GM21528 (cell line): ENCODE measurements around the gene PCDHGA4.
"Not testable (repeated sequence)": the region's sequence is repeated elsewhere in the genome, so short reads cannot be mapped to it uniquely, and the experiment has no call there.

ENCODE experiments used
- ATAC-seq: cut with Tn5 transposase; IDR thresholded peaks from one replicate; pipeline ENCODE4 v1.9.1; 2021; ENCODE audit warnings: mild to moderate bottlenecking, moderate library complexity; ENCODE audit not compliant: unreplicated experiment, low FRiP score

Gene PCDHGA4

DNA sequence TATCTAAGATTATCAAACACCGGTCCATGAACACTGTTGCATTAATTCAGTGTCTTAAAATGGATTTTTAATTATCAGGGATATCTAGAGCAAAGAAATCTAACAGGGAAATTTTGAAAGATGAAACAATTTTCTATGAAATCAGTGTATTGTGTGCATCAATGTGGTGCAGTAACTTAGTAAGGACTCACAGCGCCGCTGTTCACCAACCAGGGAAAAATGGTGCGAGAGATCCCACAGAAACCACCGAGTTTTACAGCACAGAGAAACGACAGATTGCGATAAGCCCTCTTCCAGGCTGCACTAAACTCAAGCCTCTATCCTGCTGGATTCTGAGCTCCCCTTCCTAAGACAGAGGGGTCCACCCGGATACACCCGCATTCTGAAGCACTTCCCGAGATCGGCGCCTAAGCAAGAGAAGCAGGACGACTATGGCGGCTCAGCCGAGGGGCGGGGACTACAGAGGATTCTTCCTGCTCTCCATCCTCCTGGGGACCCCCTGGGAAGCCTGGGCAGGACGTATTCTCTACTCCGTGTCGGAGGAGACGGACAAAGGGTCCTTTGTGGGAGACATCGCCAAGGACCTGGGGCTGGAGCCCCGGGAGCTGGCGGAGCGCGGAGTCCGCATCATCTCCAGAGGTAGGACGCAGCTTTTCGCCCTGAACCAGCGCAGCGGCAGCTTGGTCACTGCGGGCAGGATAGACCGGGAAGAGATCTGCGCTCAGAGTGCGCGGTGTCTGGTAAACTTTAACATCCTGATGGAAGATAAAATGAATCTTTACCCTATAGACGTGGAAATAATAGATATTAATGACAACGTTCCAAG is 27.9 kb downstream of the PCDHGA4 start, which contains the start of gene PCDHGA7:
Gene PCDHGA7, plus strand, starts transcription at position 274 of the 826 bp plus-strand sequence. Its CDS starts 158 bp downstream, at position 432.
- no peak for ATAC-seq

DNA sequence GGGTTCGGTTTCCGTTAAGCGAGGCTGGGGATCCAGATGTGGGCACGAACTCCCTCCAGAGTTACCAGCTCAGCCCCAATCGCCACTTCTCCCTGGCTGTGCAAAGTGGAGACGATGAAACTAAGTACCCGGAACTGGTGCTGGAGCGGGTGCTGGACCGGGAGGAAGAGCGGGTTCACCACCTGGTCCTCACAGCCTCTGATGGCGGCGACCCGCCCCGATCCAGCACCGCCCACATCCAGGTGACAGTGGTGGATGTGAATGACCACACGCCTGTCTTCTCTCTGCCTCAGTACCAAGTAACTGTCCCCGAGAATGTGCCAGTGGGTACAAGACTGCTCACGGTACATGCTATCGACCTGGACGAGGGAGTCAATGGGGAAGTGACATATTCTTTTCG is 28.5 kb downstream of the PCDHGA4 start:
- ATAC-seq = no peak

DNA sequence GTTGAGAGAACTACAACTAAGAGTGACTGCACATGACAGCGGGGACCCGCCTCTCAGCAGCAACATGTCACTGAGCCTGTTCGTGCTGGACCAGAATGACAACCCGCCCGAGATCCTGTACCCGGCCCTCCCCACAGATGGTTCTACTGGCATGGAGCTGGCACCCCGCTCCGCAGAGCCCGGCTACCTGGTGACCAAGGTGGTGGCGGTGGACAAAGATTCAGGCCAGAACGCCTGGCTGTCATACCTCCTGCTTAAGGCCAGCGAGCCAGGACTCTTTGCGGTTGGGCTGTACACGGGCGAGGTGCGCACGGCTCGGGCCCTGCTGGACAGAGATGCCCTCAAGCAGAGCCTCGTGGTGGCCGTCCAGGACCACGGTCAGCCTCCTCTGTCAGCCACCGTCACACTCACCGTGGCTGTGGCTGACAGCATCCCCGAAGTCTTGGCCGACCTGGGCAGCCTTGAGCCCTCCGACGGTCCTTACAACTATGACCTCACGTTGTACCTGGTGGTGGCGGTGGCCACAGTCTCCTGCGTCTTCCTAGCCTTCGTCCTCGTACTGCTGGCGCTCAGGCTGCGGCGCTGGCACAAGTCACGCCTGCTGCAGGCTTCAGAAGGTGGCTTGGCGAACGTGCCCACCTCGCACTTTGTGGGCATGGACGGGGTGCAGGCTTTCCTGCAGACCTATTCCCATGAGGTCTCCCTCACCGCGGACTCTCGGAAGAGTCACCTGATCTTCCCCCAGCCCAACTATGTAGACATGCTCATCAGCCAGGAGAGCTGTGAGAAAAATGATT is 29.8 kb downstream of the PCDHGA4 start:
- ATAC-seq = no peak

DNA sequence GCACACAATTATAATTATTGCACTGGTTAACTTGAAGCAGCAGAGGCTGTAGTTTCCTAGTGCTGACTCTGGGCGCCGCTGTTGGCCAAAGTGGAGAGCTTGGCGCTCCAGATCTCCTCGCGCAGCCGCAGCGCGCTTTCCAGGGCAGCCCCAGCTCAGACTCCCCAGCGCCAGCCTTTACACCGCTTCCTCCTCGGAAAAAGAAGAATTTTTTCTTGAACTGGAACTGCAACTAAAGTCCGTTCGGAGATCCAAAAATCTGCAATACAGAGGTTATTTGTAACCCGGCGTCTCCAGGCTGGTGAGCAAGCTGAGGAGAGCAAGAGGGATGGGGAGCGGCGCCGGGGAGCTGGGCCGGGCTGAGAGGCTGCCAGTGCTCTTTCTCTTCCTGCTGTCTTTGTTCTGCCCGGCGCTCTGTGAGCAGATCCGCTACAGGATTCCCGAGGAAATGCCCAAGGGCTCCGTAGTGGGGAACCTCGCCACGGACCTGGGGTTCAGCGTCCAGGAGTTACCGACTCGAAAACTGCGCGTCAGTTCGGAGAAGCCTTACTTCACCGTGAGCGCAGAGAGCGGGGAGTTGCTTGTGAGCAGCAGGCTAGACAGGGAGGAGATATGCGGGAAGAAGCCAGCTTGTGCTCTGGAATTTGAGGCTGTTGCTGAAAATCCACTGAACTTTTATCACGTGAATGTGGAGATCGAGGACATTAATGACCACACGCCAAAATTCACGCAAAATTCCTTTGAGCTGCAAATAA is 32.9 kb downstream of the PCDHGA4 start, which contains the start of gene PCDHGB4:
Gene PCDHGB4, plus strand, starts transcription at position 142 of the 755 bp plus-strand sequence. Its CDS starts 187 bp downstream, at position 329.
- ATAC-seq = not testable (repeated sequence)

DNA sequence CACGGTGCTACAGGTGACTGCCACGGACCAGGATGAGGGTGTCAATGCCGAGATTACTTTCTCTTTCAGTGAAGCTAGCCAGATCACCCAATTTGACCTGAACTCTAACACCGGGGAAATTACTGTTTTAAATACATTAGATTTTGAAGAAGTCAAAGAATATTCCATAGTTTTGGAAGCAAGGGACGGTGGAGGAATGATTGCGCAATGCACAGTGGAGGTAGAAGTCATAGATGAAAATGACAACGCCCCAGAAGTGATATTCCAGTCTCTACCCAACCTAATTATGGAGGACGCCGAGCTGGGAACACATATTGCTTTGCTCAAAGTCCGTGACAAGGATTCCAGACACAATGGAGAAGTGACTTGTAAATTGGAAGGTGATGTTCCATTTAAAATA is 33.8 kb downstream of the PCDHGA4 start:
- ATAC-seq = no peak

DNA sequence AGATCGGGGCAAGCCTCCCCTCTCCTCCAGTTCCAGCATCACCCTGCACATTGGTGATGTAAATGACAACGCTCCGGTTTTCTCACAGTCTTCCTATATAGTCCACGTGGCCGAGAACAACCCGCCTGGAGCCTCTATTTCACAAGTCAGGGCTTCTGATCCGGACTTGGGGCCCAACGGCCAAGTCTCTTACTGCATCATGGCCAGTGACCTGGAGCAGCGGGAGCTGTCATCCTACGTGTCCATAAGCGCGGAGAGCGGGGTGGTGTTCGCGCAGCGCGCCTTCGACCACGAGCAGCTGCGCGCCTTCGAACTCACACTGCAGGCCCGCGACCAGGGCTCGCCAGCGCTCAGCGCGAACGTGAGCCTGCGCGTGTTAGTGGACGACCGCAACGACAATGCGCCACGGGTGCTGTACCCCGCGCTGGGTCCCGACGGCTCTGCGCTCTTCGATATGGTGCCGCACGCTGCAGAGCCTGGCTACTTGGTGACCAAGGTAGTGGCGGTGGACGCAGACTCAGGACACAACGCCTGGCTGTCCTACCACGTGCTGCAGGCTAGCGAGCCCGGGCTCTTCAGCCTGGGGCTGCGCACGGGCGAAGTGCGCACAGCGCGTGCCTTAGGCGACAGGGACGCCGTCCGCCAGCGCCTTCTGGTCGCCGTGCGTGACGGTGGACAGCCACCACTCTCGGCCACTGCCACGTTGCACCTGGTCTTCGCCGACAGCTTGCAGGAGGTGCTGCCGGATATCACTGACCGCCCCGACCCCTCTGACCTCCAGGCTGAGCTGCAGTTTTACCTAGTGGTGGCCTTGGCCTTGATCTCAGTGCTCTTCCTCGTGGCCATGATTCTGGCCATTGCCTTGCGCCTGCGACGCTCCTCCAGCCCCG is 34.6 kb downstream of the PCDHGA4 start:
- no peak for ATAC-seq

DNA sequence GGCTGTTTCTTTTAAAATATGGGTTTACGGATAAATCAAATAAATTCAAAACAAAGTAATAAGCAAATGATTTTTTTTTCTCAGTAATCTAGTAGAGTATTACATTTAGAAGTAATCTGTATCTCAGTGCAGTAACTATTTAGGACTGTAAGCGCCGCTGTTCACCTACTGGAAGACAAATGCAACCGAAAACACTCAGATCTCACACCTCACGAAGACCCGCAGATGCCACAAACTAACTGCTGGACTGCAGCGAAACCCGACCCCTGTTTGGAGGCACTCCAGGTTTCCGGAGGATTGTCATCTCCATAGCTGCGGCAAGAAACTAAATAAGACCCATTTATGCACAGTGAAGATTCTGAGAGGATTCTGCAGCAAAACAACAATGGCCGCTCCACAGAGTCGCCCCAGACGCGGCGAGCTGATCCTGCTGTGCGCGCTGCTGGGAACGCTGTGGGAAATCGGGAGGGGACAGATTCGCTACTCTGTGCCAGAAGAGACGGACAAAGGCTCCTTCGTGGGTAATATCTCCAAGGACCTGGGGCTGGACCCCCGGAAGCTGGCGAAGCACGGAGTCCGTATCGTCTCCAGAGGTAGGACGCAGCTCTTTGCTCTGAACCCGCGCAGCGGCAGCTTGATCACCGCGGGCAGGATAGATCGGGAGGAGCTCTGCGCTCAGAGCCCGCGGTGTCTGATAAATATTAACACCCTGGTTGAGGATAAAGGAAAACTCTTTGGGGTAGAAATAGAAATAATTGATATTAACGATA is 37.8 kb downstream of the PCDHGA4 start, which contains the start of gene PCDHGA8:
Gene PCDHGA8, plus strand, starts transcription at position 205 of the 770 bp plus-strand sequence. Its CDS starts 181 bp downstream, at position 386.
- no peak for ATAC-seq

DNA sequence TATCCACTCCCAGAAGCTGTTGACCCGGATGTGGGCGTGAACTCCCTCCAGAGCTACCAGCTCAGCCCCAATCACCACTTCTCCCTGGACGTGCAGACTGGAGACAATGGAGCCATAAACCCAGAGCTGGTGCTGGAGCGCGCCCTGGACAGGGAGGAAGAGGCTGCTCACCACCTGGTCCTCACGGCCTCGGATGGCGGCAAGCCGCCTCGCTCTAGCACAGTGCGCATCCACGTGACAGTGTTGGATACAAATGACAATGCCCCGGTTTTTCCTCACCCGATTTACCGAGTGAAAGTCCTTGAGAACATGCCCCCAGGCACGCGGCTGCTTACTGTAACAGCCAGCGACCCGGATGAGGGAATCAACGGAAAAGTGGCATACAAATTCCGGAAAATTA is 38.4 kb downstream of the PCDHGA4 start:
- no peak for ATAC-seq

DNA sequence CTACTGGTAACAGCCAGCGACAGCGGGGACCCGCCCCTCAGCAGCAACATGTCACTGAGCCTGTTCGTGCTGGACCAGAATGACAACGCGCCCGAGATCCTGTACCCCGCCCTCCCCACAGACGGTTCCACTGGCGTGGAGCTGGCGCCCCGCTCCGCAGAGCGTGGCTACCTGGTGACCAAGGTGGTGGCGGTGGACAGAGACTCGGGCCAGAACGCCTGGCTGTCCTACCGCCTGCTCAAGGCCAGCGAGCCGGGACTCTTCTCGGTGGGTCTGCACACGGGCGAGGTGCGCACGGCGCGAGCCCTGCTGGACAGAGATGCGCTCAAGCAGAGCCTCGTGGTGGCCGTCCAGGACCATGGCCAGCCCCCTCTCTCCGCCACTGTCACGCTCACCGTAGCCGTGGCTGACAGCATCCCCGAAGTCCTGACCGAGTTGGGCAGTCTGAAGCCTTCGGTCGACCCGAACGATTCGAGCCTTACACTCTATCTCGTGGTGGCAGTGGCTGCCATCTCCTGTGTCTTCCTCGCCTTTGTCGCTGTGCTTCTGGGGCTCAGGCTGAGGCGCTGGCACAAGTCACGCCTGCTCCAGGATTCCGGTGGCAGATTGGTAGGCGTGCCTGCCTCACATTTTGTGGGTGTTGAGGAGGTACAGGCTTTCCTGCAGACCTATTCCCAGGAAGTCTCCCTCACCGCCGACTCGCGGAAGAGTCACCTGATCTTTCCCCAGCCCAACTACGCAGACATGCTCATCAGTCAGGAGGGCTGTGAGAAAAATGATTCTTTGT is 39.8 kb downstream of the PCDHGA4 start:
- ATAC-seq = not testable (repeated sequence)

DNA sequence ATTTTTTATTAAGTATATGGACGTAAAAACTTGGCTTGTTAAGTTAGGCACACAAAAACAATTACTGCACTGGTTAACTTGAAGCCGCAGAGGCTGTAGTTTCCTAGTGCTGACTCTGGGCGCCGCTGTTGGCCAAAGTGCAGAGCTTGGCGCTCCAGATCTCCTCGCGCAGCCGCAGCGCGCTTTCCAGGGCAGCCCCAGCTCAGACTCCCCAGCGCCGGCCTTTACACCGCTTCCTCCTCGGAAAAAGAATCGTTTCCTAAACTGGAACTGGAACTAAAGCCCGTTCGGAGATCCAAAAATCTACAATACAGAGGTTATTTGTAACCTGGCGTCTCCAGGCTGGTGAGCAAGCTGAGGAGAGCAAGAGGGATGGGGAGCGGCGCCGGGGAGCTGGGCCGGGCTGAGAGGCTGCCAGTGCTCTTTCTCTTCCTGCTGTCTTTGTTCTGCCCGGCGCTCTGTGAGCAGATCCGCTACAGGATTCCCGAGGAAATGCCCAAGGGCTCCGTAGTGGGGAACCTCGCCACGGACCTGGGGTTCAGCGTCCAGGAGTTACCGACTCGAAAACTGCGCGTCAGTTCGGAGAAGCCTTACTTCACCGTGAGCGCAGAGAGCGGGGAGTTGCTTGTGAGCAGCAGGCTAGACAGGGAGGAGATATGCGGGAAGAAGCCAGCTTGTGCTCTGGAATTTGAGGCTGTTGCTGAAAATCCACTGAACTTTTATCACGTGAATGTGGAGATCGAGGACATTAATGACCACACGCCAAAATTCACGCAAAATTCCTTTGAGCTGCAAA is 43.1 kb downstream of the PCDHGA4 start, which contains the start of gene PCDHGB5:
Gene PCDHGB5, plus strand, starts transcription at position 192 of the 796 bp plus-strand sequence. Its CDS starts 181 bp downstream, at position 373.
- ATAC-seq = peak; percentile 64

DNA sequence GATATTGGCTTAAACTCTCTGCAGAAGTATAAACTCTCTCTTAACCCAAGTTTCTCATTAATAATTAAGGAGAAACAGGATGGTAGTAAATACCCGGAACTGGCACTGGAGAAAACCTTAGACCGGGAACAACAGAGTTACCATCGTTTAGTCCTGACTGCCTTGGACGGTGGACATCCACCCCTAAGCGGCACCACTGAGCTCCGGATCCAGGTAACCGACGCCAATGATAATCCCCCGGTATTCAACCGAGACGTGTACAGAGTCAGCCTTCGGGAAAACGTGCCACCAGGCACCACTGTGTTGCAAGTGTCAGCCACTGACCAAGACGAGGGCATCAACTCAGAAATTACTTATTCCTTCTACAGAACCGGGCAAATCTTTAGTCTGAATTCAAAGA is 43.8 kb downstream of the PCDHGA4 start:
- ATAC-seq = no peak

DNA sequence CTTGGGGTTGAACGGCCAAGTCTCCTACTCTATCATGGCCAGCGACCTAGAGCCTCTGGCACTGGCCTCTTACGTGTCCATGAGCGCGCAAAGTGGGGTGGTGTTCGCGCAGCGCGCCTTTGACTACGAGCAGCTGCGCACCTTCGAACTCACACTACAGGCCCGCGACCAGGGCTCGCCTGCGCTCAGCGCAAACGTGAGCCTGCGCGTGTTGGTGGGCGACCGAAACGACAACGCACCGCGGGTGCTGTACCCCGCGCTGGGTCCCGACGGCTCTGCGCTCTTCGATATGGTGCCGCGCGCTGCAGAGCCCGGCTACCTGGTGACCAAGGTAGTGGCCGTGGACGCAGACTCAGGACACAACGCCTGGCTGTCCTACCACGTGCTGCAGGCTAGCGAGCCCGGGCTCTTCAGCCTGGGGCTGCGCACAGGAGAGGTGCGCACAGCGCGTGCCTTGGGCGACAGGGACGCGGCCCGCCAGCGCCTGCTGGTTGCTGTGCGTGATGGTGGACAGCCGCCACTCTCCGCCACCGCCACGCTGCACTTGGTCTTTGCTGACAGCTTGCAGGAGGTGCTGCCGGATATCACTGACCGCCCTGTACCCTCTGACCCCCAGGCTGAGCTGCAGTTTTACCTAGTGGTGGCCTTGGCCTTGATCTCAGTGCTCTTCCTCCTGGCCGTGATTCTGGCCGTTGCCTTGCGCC is 44.9 kb downstream of the PCDHGA4 start:
- no peak for ATAC-seq

DNA sequence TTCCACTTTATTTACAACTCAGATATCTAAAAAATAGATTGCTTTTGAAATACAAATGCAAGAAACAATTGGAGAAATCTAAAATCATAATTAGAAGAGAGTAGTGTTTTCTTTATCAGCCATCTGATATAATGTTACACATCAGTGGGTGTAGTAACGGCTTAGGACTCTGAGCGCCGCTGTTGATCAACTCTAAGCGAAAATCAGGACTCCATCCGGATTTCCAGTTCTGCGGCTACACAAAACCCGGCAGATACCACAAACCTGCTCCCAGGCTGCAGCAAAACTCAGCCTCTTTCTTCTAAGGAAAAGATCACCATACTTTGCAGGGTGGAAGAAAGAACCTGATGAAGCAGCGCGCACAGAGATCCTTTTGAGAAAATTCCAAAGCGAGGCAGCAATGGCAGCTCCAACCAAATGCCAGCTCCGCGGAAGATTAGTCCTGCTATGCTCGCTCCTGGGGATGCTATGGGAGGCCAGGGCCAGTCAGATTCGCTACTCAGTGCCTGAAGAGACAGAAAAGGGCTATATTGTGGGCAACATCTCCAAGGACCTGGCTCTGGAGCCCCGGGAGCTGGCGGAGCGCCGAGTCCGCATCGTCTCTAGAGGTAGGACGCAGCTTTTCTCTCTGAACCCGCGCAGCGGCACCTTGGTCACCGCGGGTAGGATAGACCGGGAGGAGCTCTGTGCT is 47.9 kb downstream of the PCDHGA4 start, which contains the start of gene PCDHGA9:
Gene PCDHGA9, plus strand, starts transcription at position 226 of the 691 bp plus-strand sequence. Its CDS starts 175 bp downstream, at position 401.
- ATAC-seq = no peak

DNA sequence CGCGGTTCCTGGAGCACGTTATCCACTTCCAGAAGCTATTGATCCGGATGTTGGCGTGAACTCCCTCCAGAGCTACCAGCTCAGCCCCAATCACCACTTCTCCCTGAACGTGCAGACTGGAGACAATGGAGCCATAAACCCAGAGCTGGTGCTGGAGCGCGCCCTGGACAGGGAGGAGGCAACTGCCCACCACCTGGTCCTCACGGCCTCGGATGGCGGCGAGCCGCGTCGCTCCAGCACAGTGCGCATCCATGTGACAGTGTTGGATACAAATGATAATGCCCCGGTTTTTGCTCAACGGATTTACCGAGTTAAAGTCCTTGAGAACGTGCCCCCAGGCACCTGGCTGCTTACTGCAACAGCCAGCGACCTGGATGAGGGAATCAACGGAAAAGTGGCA is 48.6 kb downstream of the PCDHGA4 start:
- no peak for ATAC-seq
